Osteoblast (primary cell): Measurements from ENCODE around the gene CAMKMT. TPM values are rescaled to one million over a fixed set of nuclear protein-coding genes. Genes with fewer than 3 reads are reported as not detected.
A peak's percentile ranks its signal among the peaks of the same experiment; 100 is the strongest.

Experiments used
- DNase-seq: peaks from one replicate; pipeline ENCODE4 v3.0.0; 2011; ENCODE audit warnings: low spot score, mixed read lengths; ENCODE audit not compliant: insufficient read length; ENCODE audit errors: missing footprints
- H2AFZ ChIP-seq: 2 replicates; pipeline ENCODE4 v1.6.0; 2011; ENCODE audit warnings: mild to moderate bottlenecking, low read length
- H3K27ac ChIP-seq: 2 replicates; pipeline ENCODE4 v1.5.1; 2011; ENCODE audit warnings: mild to moderate bottlenecking, low read depth, low read length, moderate library complexity
- H3K27me3 ChIP-seq: 2 replicates; pipeline ENCODE4 v1.6.0; 2012; ENCODE audit warnings: mild to moderate bottlenecking, control low read depth, inconsistent platforms, low read length, moderate library complexity; ENCODE audit not compliant: insufficient read depth
- H3K36me3 ChIP-seq: 2 replicates; pipeline ENCODE4 v1.5.1; 2011; ENCODE audit warnings: mild to moderate bottlenecking, low read length, control low read depth, moderate library complexity; ENCODE audit not compliant: insufficient read depth
- H3K4me1 ChIP-seq: 2 replicates; pipeline ENCODE4 v1.5.1; 2011; ENCODE audit warnings: mild to moderate bottlenecking, low read length, control low read depth, moderate library complexity; ENCODE audit not compliant: insufficient read depth
- H3K4me2 ChIP-seq: 2 replicates; pipeline ENCODE4 v1.6.0; 2011; ENCODE audit warnings: mild to moderate bottlenecking, low read length; ENCODE audit not compliant: insufficient read depth
- H3K4me3 ChIP-seq: fragments of 200-600 bp; sonication (generic); 3 replicates; pipeline ENCODE4 v1.5.1; 2012; ENCODE audit warnings: mild to moderate bottlenecking, low read length, inconsistent platforms; ENCODE audit not compliant: insufficient read depth
- H3K79me2 ChIP-seq: 2 replicates; pipeline ENCODE4 v1.6.0; 2012; ENCODE audit warnings: mild to moderate bottlenecking, low read length, control low read depth, inconsistent platforms; ENCODE audit not compliant: insufficient read depth
- H3K9me3 ChIP-seq: 2 replicates; pipeline ENCODE4 v1.5.1; 2011; ENCODE audit warnings: low read depth, low read length, control low read depth
- H4K20me1 ChIP-seq: 2 replicates; pipeline ENCODE4 v1.6.0; 2012; ENCODE audit warnings: mild to moderate bottlenecking, low read length, control low read depth; ENCODE audit not compliant: insufficient read depth
- CTCF ChIP-seq: IDR thresholded peaks from 2 replicates; pipeline ENCODE4 v1.5.1; 2011; ENCODE audit warnings: mild to moderate bottlenecking, low read depth, low read length, moderate library complexity; ENCODE audit errors: extremely low read depth
- total RNA-seq: library from RNA; depleted of rRNA; stranded (reverse); fragments of >200 nt; gene quantifications from 2 replicates; pipeline ENCODE4 v1.2.3, GENCODE V29; 2012

Gene CAMKMT
- total RNA-seq, 1 donor: 7.2 TPM

DNA sequence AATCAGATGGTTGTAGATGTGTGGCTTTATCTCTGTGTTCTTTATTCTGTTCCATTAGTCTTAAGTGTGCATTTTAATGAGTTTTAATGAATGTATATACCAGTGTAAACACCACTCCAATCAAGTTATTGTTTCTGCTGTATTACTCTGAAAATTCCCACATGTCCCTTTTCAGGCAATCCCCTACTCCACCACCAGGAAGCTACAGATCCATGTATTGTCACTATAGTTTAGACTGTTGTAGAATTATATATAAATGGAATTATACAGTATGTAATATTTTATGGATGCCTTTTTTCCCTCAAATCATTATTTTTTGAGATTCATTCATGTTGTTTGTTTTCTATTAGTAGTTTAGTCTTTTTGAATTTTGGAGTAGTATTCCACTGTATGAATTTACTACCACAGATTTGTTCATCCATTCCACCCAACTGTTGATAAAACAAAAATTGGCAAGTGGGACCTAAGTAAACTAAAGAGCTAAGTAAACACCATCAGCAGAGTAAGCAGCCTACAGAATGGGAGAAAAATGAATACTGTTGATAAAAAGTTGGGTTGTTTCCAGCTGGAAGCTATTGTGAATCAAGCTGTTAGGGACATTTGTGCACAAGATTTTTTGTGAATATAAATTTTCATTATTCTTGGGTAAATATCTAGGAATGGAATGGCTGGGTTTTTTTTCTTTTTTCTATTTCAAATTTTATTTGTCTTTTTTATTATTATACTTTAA is 262.0 kb downstream of the CAMKMT start:
- Histone ChIP-seq H3K27me3 (no peaks in the 10 kb centered on the region), H3K9me3 (no peaks in the 10 kb centered on the region), H2AFZ (no peak overlapping the region), H3K79me2 (no peaks in the 10 kb centered on the region), H3K36me3 (no peaks in the 10 kb centered on the region), H3K4me2 (no peak overlapping the region), H3K4me3 (no peak overlapping the region), H4K20me1 (no peaks in the 10 kb centered on the region), H3K4me1 (no peaks in the 10 kb centered on the region), H3K27ac (no peak overlapping the region)
- TF ChIP-seq CTCF: peak; percentile 16
- DNase-seq: no peak

DNA sequence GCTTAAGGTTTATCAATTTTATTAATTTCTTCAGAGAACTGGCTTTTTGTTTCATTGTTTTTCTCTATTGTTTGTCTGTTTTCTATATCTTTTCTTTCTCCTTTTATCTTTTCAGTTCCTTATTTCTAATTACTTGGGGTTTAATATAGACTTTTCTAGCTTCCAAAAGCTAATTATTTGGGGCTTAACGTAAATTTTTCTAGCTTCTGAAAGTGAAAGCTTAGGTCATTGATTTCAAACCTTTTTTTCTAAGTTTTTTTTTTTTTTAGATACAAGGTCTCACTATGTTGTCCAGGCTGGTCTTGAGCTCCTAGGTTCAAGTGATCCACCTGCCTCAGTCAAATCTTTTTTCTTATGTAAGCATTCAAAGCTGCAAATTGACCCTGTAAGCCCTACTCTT is 266.6 kb downstream of the CAMKMT start:
- no peaks in the 10 kb centered on the region for H3K79me2 ChIP-seq
- H3K4me3 ChIP-seq: no peak overlapping the region
- no peak for DNase-seq
- H2AFZ ChIP-seq: no peak overlapping the region
- no peaks in the 10 kb centered on the region for H3K4me1 ChIP-seq
- TF ChIP-seq CTCF: no peak
- no peak overlapping the region for H3K27ac ChIP-seq
- H3K27me3 ChIP-seq: no peaks in the 10 kb centered on the region
- H3K9me3 ChIP-seq: no peaks in the 10 kb centered on the region
- no peak overlapping the region for H3K4me2 ChIP-seq
- no peaks in the 10 kb centered on the region for H3K36me3 ChIP-seq
- no peaks in the 10 kb centered on the region for H4K20me1 ChIP-seq

DNA sequence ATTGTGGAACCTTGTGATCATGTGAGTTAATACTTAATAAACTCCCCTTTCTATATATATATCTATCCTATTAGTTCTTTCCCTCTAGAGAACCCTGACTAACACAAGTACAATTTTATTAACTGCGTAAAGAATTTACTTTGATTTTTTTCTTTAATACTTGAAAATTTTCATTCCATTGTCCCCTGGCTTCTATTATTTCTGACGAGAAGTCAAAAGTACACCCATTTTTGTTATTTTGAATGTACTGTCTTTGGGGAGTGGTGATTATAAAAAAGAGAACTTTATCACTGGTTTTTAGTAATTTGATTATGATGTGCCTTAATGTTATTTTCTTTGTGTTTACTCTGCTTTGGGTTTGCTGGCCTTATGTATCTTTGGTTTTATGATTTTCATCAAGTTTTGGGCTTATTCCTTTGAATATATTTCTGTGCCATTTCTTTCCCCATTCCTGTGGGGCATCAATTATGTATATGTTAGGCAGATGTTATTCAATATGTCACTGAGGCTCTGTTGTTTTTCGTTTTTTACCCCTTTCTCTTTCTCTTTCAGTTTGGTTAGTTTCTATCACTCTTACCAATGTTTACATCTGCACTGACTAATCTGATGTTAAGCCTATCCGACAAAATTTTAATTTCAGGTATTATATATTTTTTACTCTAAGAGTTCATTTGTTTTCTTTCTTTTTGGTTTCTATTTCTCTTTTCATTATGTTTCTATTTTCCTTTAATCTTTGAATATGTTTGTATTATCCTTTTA is 271.4 kb downstream of the CAMKMT start:
- TF ChIP-seq CTCF: no peak
- Histone ChIP-seq H2AFZ (no peak overlapping the region), H3K4me3 (no peak overlapping the region), H3K9me3 (no peaks in the 10 kb centered on the region), H3K4me2 (no peak overlapping the region), H3K4me1 (no peaks in the 10 kb centered on the region), H3K27me3 (no peaks in the 10 kb centered on the region), H3K79me2 (no peaks in the 10 kb centered on the region), H3K36me3 (no peaks in the 10 kb centered on the region), H4K20me1 (no peaks in the 10 kb centered on the region), H3K27ac (no peak overlapping the region)
- no peak for DNase-seq

- Histone ChIP-seq H3K4me1 (no peaks in the 10 kb centered on the region), H3K9me3 (no peaks in the 10 kb centered on the region), H3K4me2 (no peak overlapping the region), H3K27ac (no peak overlapping the region), H3K36me3 (no peaks in the 10 kb centered on the region), H3K27me3 (no peaks in the 10 kb centered on the region), H3K4me3 (no peak overlapping the region), H2AFZ (no peak overlapping the region), H3K79me2 (no peaks in the 10 kb centered on the region), H4K20me1 (no peaks in the 10 kb centered on the region)
- TF ChIP-seq CTCF: no peak
- DNase-seq: no peak
These were observed 274.0 kb downstream of the CAMKMT start for GRCh38 chr2:44635725-44636124.
